HG03280 (cell line): ENCODE data around the gene FIGNL2.

ENCODE experiments used
- ATAC-seq: cut with Tn5 transposase; IDR thresholded peaks from one replicate; pipeline ENCODE4 v1.9.1; 2021; ENCODE audit warnings: mild to moderate bottlenecking, moderate library complexity; ENCODE audit not compliant: unreplicated experiment

The FIGNL2 gene

GRCh38 chr12:51777973-51778372 is 70.5 kb downstream of the FIGNL2 start:
- ATAC-seq: no peak

- no peak for ATAC-seq
Measured at GRCh38 chr12:51777457-51777856, 71.1 kb downstream of the FIGNL2 start.

DNA sequence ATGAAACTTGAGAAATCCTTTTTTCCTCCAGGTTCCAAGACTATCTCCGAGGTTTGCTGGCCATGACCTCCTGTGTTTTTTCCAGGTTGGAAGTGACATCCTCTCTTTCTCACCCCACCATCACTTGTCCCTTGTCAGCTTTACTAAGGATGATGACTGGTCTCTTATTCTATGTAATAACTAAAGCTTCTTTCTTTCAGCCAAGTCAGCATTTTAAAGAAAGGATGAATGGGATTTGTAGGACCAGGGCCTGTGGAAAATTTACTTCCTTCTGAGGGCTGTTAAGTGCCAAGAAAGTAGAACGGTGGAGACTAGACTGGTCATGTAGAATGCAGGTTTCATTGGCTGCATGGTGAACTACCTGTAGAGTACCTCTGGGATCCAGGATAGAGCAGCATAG is 73.6 kb downstream of the FIGNL2 start:
- no peak for ATAC-seq

GRCh38 chr12:51773145-51773869 is 75.2 kb downstream of the FIGNL2 start:
- ATAC-seq: no peak

- no peak for ATAC-seq
Measured at GRCh38 chr12:51771008-51771407, 77.5 kb downstream of the FIGNL2 start.
